ENCODE results near the gene MYO1D.

DNA sequence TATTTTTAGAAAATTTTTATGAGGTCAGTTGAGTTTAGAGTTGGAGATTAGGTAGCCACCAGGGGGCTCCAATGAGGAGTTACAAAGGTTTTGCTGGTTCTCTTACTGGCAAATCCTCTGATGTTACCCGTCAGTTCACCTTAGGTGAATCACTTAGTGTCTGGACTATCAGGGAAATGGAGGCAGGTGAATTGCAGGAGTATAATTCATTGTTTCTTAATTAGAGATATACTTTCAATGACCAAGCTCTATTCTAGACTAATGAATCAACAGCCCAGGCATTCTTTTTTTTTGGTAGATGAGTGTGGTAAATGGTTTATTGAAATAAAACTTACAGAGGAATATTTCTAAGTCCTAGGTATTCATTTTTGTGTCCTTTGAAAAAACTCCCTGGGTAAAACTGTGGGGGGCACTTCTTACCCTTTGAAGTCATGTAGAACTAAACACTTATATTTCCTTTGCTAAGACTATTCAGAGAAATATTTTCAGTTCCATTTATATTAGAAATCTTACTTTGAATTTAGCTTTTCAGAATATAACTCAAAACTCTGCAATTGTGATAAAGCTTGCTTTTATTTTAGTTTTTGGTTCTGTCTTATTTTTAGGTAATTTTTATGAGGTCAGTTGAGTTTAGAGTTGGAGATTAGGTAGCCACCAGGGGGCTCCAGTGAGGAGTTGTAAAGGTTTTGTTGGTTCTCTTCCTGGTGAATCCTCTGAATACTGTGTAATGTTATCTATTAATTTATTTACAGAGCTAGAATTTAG, 414.9 kb downstream of the MYO1D start:
- TF ChIP-seq, protein P1, sequence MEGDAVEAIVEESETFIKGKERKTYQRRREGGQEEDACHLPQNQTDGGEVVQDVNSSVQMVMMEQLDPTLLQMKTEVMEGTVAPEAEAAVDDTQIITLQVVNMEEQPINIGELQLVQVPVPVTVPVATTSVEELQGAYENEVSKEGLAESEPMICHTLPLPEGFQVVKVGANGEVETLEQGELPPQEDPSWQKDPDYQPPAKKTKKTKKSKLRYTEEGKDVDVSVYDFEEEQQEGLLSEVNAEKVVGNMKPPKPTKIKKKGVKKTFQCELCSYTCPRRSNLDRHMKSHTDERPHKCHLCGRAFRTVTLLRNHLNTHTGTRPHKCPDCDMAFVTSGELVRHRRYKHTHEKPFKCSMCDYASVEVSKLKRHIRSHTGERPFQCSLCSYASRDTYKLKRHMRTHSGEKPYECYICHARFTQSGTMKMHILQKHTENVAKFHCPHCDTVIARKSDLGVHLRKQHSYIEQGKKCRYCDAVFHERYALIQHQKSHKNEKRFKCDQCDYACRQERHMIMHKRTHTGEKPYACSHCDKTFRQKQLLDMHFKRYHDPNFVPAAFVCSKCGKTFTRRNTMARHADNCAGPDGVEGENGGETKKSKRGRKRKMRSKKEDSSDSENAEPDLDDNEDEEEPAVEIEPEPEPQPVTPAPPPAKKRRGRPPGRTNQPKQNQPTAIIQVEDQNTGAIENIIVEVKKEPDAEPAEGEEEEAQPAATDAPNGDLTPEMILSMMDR (IDR thresholded peaks at IDR 0.05; ENCODE audit: low read depth, low read length): peak; percentile 61
- no peak for TF ChIP-seq EZH2phosphoT487 (IDR thresholded peaks at IDR 0.05; ENCODE audit: low read depth)

Data from OCI-LY3 (cell line).